ENCODE measurements around the gene CPA4.

DNA sequence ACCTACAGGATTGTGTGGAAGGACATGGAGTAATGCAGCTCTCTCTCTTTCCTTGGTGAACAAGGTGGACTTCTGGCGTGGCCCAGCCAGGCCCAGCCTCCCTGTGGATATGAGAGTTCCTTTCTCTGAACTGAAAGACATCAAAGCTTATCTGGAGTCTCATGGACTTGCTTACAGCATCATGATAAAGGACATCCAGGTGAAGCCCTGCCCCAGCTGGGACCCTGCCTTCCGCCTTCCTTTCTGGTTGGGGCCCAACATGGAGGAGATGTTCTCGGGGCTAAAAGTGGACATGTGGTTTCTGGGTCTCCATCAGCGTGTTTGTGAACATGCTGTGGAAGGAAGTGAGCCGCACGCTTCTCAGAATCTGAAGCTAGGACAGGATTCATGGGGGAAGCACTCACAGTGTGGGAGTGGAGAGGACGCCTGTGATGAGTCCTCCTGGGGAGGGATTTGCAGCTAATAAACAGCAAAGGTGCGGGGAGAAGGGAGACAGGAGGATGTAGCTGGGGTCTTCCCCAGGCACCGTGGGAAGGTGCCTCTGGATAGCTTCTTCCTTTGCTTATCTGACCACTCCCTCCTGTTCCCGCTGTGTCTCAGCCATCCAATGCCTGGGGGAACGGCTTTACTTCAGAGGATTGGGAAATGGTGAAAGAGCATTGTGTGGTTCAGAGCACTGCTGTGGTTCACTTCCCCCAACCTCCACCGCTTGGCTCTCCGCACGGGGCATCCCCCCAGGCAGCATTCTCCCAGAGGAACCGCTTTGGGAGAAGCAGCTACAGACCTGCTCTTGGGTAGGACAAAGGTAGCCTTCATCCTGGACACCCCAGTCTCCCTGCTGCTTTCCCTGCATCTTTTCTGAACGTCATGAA is 57.2 kb downstream of the CPA4 start:
- TF ChIP-seq, protein P1, sequence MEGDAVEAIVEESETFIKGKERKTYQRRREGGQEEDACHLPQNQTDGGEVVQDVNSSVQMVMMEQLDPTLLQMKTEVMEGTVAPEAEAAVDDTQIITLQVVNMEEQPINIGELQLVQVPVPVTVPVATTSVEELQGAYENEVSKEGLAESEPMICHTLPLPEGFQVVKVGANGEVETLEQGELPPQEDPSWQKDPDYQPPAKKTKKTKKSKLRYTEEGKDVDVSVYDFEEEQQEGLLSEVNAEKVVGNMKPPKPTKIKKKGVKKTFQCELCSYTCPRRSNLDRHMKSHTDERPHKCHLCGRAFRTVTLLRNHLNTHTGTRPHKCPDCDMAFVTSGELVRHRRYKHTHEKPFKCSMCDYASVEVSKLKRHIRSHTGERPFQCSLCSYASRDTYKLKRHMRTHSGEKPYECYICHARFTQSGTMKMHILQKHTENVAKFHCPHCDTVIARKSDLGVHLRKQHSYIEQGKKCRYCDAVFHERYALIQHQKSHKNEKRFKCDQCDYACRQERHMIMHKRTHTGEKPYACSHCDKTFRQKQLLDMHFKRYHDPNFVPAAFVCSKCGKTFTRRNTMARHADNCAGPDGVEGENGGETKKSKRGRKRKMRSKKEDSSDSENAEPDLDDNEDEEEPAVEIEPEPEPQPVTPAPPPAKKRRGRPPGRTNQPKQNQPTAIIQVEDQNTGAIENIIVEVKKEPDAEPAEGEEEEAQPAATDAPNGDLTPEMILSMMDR (IDR thresholded peaks at IDR 0.05; ENCODE audit: low read depth, low read length, missing input control), result no peak
- TF ChIP-seq YY1 (IDR thresholded peaks at IDR 0.05), result no peak
- TF ChIP-seq TAF1 (conservative IDR thresholded peaks at IDR 0.05), result no peak
- TF ChIP-seq, protein P2, sequence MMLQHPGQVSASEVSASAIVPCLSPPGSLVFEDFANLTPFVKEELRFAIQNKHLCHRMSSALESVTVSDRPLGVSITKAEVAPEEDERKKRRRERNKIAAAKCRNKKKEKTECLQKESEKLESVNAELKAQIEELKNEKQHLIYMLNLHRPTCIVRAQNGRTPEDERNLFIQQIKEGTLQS (IDR thresholded peaks at IDR 0.05), result no peak
- no peak for TF ChIP-seq SP1 (IDR thresholded peaks at IDR 0.05)
- TF ChIP-seq HNF4G (IDR thresholded peaks at IDR 0.05), result no peak
- TF ChIP-seq, protein P3, sequence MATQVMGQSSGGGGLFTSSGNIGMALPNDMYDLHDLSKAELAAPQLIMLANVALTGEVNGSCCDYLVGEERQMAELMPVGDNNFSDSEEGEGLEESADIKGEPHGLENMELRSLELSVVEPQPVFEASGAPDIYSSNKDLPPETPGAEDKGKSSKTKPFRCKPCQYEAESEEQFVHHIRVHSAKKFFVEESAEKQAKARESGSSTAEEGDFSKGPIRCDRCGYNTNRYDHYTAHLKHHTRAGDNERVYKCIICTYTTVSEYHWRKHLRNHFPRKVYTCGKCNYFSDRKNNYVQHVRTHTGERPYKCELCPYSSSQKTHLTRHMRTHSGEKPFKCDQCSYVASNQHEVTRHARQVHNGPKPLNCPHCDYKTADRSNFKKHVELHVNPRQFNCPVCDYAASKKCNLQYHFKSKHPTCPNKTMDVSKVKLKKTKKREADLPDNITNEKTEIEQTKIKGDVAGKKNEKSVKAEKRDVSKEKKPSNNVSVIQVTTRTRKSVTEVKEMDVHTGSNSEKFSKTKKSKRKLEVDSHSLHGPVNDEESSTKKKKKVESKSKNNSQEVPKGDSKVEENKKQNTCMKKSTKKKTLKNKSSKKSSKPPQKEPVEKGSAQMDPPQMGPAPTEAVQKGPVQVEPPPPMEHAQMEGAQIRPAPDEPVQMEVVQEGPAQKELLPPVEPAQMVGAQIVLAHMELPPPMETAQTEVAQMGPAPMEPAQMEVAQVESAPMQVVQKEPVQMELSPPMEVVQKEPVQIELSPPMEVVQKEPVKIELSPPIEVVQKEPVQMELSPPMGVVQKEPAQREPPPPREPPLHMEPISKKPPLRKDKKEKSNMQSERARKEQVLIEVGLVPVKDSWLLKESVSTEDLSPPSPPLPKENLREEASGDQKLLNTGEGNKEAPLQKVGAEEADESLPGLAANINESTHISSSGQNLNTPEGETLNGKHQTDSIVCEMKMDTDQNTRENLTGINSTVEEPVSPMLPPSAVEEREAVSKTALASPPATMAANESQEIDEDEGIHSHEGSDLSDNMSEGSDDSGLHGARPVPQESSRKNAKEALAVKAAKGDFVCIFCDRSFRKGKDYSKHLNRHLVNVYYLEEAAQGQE (IDR thresholded peaks at IDR 0.05), result no peak
- TF ChIP-seq, protein P4, sequence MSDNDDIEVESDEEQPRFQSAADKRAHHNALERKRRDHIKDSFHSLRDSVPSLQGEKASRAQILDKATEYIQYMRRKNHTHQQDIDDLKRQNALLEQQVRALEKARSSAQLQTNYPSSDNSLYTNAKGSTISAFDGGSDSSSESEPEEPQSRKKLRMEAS (IDR thresholded peaks at IDR 0.05), result no peak

Data from liver (tissue), 3 donors.